ENCODE data around the gene ADAMTS2. TPM values are rescaled to one million over a fixed set of nuclear protein-coding genes. Genes with fewer than 3 reads are reported as not detected.

ADAMTS2 gene
- total and polyA plus RNA-seq, 2 donors from 2014 or later = 2.0 to 13.6 TPM

GRCh38 chr5:179309751-179310320 is 35.4 kb downstream of the ADAMTS2 start:
- peak in 1 of 5 donors; percentile 48 for DNase-seq
- no peaks in the 10 kb centered on the region for H3K36me3 ChIP-seq (ENCODE audit: control insufficient read depth in 2 of 3, insufficient read depth in 3 of 3, low read length in 3 of 3)
- H3K9me3 ChIP-seq (ENCODE audit: control insufficient read depth in 2 of 3, insufficient read depth in 1 of 3, low read length in 3 of 3) = peaks cover 0 to 6% (median 0%) of the 10 kb centered on the region in 3 donors
- no peaks in the 10 kb centered on the region for H3K4me1 ChIP-seq (ENCODE audit: control insufficient read depth in 2 of 3, insufficient read depth in 2 of 3, low read depth in 1 of 3, low read length in 3 of 3)
- no peak overlapping the region for H3K4me3 ChIP-seq (ENCODE audit: low read length in 3 of 3)
- intact Hi-C loops (cut with DNase I) = no loop called here
- H3K27me3 ChIP-seq (ENCODE audit: control insufficient read depth, insufficient read depth, low read length) = no peaks in the 10 kb centered on the region
- H3K9ac ChIP-seq (ENCODE audit: low read length in 3 of 3) = no peak overlapping the region
- no peak overlapping the region for H3K27ac ChIP-seq (ENCODE audit: low read depth in 2 of 2, low read length in 2 of 2)
- TF ChIP-seq CTCF (IDR thresholded peaks at IDR 0.05; ENCODE audit: borderline replicate concordance, extremely low read depth, insufficient read depth) = no peak
- FAIRE-seq = no peak

- Histone ChIP-seq H3K27ac (ENCODE audit: low read depth in 2 of 2, low read length in 2 of 2) (no peak overlapping the region), H3K27me3 (ENCODE audit: control insufficient read depth, insufficient read depth, low read length) (no peaks in the 10 kb centered on the region), H3K4me1 (ENCODE audit: control insufficient read depth in 2 of 3, insufficient read depth in 2 of 3, low read depth in 1 of 3, low read length in 3 of 3) (no peaks in the 10 kb centered on the region), H3K4me3 (ENCODE audit: low read length in 3 of 3) (no peak overlapping the region), H3K9ac (ENCODE audit: low read length in 3 of 3) (no peak overlapping the region), H3K9me3 (ENCODE audit: control insufficient read depth in 2 of 3, insufficient read depth in 1 of 3, low read length in 3 of 3) (peaks cover 0 to 10% (median 0%) of the 10 kb centered on the region in 3 donors), H3K36me3 (ENCODE audit: control insufficient read depth in 2 of 3, insufficient read depth in 3 of 3, low read length in 3 of 3) (no peaks in the 10 kb centered on the region)
- TF ChIP-seq CTCF (IDR thresholded peaks at IDR 0.05; ENCODE audit: borderline replicate concordance, extremely low read depth, insufficient read depth) = no peak
- intact Hi-C loops (cut with DNase I) = no loop called here
- FAIRE-seq (no peak), DNase-seq (no peak)
Measured at GRCh38 chr5:179309383-179309670, 35.9 kb downstream of the ADAMTS2 start.

GRCh38 chr5:179308563-179309382 is 36.5 kb downstream of the ADAMTS2 start:
- intact Hi-C loops (cut with DNase I) = no loop called here

More at GRCh38 chr5:179308563-179309382, 36.5 kb downstream of the ADAMTS2 start:
- Histone ChIP-seq H3K36me3 (ENCODE audit: control insufficient read depth in 2 of 3, insufficient read depth in 3 of 3, low read length in 3 of 3) (no peaks in the 10 kb centered on the region), H3K27me3 (ENCODE audit: control insufficient read depth, insufficient read depth, low read length) (no peaks in the 10 kb centered on the region), H3K27ac (ENCODE audit: low read depth in 2 of 2, low read length in 2 of 2) (no peak overlapping the region), H3K4me1 (ENCODE audit: control insufficient read depth in 2 of 3, insufficient read depth in 2 of 3, low read depth in 1 of 3, low read length in 3 of 3) (no peaks in the 10 kb centered on the region), H3K9ac (ENCODE audit: low read length in 3 of 3) (no peak overlapping the region), H3K4me3 (ENCODE audit: low read length in 3 of 3) (no peak overlapping the region), H3K9me3 (ENCODE audit: control insufficient read depth in 2 of 3, insufficient read depth in 1 of 3, low read length in 3 of 3) (peaks cover 0 to 15% (median 0%) of the 10 kb centered on the region in 3 donors)
- FAIRE-seq (no peak), DNase-seq (peak in 1 of 5 donors; percentile 56)
- no peak for TF ChIP-seq CTCF (IDR thresholded peaks at IDR 0.05; ENCODE audit: borderline replicate concordance, extremely low read depth, insufficient read depth)

All from kidney (tissue), 14 donors.